K562 (cell line): ENCODE data around the gene GALNS. TPM values are rescaled to one million over a fixed set of nuclear protein-coding genes. Genes with fewer than 3 reads are reported as not detected.

Experiments used
- ATAC-seq: fragments of 200-7000 bp; cut with Tn5 transposase; 3 replicates; pipeline ENCODE4 v1.9.1; 2020; ENCODE audit warnings: moderate library complexity
- BruUV-seq: library from RNA; stranded (reverse); fragments of 400-500 nt; replicated peaks from 2 replicates; lab custom pipeline; 2021; lab: Mats Ljungman, UMichigan
- CTCF ChIA-PET: fragments of 300-600 bp; formaldehyde crosslinking; extraction: SDS; loops from one replicate; lab custom pipeline; 2021; ENCODE audit warnings: low intra/inter-chr PET ratio; lab: Yijun Ruan, JAX
- POLR2A ChIA-PET: fragments of 300-600, 350-650 bp; sonication (Branson Sonifier 250); formaldehyde crosslinking; extraction: SDS; loops from one replicate; lab custom pipeline; 2021; ENCODE audit warnings: antibody characterized with exemption, inconsistent platforms; lab: Yijun Ruan, JAX
- DNase-seq, 4 experiments: peaks; one replicate each; pipeline versions ENCODE4 v3.0.0 to v3.0.0-alpha.2; 2011 to 2018; ENCODE audit warnings: low spot score in 3 of 4, mixed read lengths in 3 of 4; ENCODE audit errors: extremely low read depth in 1 of 4
- FAIRE-seq: peaks from 2 replicates; lab custom pipeline; 2011; peaks lifted over from hg19 to GRCh38; lab: Jason Lieb, UNC
- H2AFZ ChIP-seq: 2 replicates; pipeline ENCODE4 v1.6.0; 2011; ENCODE audit warnings: low read depth, low read length, control low read depth, inconsistent platforms
- H3K27ac ChIP-seq: fragments of 200-600 bp; 3 replicates; pipeline ENCODE4 v1.8.0; 2011; ENCODE audit warnings: low read depth, mild to moderate bottlenecking, control low read depth, inconsistent platforms, low read length, moderate library complexity, mixed read lengths; ENCODE audit errors: extremely low read depth
- H3K27me3 ChIP-seq, 2 experiments: fragments of 300-600 bp in 1 of 2; 2 replicates in 1 of 2; 3 replicates in 1 of 2; pipeline versions ENCODE4 v1.6.0 to v1.8.0; 2011; ENCODE audit warnings: inconsistent platforms in 2 of 2, low read length in 2 of 2, mild to moderate bottlenecking in 1 of 2, mixed read lengths in 1 of 2, moderate library complexity in 1 of 2; ENCODE audit not compliant: control insufficient read depth in 2 of 2, insufficient read depth in 2 of 2
- H3K36me3 ChIP-seq: fragments of 300-600 bp; 3 replicates; pipeline ENCODE4 v1.8.0; 2011; ENCODE audit warnings: mild to moderate bottlenecking, low read length, inconsistent platforms; ENCODE audit not compliant: control insufficient read depth, insufficient read depth
- H3K4me1 ChIP-seq, 2 experiments: fragments of 200-600 bp in 1 of 2; replicated peaks in 1 of 2; 2 replicates in 1 of 2; 3 replicates in 1 of 2; pipeline versions ENCODE4 v1.5.1 to v1.8.0; 2011; ENCODE audit warnings: inconsistent platforms in 2 of 2, low read length in 2 of 2, mild to moderate bottlenecking in 1 of 2, mixed read lengths in 1 of 2, moderate library complexity in 1 of 2; ENCODE audit not compliant: control insufficient read depth in 2 of 2, insufficient read depth in 2 of 2
- H3K4me2 ChIP-seq: 2 replicates; pipeline ENCODE4 v1.6.1; 2011; ENCODE audit warnings: low read length, control low read depth, inconsistent platforms, mixed read lengths; ENCODE audit not compliant: insufficient read depth
- H3K4me3 ChIP-seq: fragments of 200-600 bp; sonication (generic), shearing (Covaris generic); 2 replicates; pipeline ENCODE4 v1.5.1; 2016; ENCODE audit warnings: control low read depth, inconsistent platforms
- H3K79me2 ChIP-seq: fragments of 200-600 bp; 3 replicates; pipeline ENCODE4 v1.8.0; 2011; ENCODE audit warnings: low read length, inconsistent platforms; ENCODE audit not compliant: control insufficient read depth, insufficient read depth
- H3K9ac ChIP-seq, 2 experiments: 2 replicates each; pipeline versions ENCODE4 v1.6.0 to v1.6.1; 2011; ENCODE audit warnings: low read depth in 2 of 2, low read length in 2 of 2, control low read depth in 1 of 2, inconsistent platforms in 1 of 2, mild to moderate bottlenecking in 1 of 2, mixed read lengths in 1 of 2; ENCODE audit not compliant: insufficient read depth in 1 of 2
- H3K9me1 ChIP-seq: one replicate; pipeline ENCODE4 v1.6.0; 2011; ENCODE audit warnings: inconsistent platforms, mild to moderate bottlenecking, low read length, moderate library complexity; ENCODE audit not compliant: control insufficient read depth, insufficient read depth
- H3K9me3 ChIP-seq: replicated peaks from 2 replicates; pipeline ENCODE4 v1.5.1; 2011; ENCODE audit warnings: low read depth, low read length, inconsistent platforms; ENCODE audit not compliant: control insufficient read depth, insufficient read depth
- H4K20me1 ChIP-seq: replicated peaks from 2 replicates; pipeline ENCODE4 v1.6.1; 2011; ENCODE audit warnings: low read length, inconsistent platforms, mixed read lengths; ENCODE audit not compliant: control insufficient read depth, insufficient read depth
- ARNT ChIP-seq, 2 experiments: fragments of 450-650 bp; IDR thresholded peaks; 2 replicates each; pipeline ENCODE4 v1.6.1; 2016; ENCODE audit warnings: mild to moderate bottlenecking in 1 of 2
- EGR1 ChIP-seq: fragments of 450-650 bp; conservative IDR thresholded peaks from 2 replicates; pipeline ENCODE4 v1.6.1; 2017; ENCODE audit warnings: mild to moderate bottlenecking
- FIP1L1 ChIP-seq: fragments of 200-400 bp; formaldehyde crosslinking; IDR thresholded peaks from 2 replicates; pipeline ENCODE4 v1.6.1; 2018; ENCODE audit warnings: mild to moderate bottlenecking, low read depth, low read length; ENCODE audit not compliant: poor library complexity, severe bottlenecking
- HCFC1 ChIP-seq: IDR thresholded peaks from 2 replicates; pipeline ENCODE4 v1.6.1; 2012; ENCODE audit warnings: low read depth, low read length, improper control_type of control experiment
- MBD1 ChIP-seq: fragments of 250-450 bp; sonication (Bioruptor Pico); IDR thresholded peaks from 2 replicates; pipeline ENCODE4 v1.8.0; 2022; ENCODE audit warnings: inconsistent platforms
- MLLT1 ChIP-seq, 2 experiments: fragments of 450-650 bp; IDR thresholded peaks; 2 replicates each; pipeline ENCODE4 v1.6.1; 2016
- POLR2AphosphoS2 ChIP-seq: IDR thresholded peaks from 2 replicates; pipeline ENCODE4 v1.6.1; 2012; ENCODE audit warnings: low read length, improper control_type of control experiment
- POLR2AphosphoS5 ChIP-seq: IDR thresholded peaks from 2 replicates; pipeline ENCODE4 v1.6.1; 2011; ENCODE audit warnings: mild to moderate bottlenecking, low read depth, low read length, moderate library complexity; ENCODE audit not compliant: control insufficient read depth, insufficient read depth
- POLR2G ChIP-seq: fragments of 200-400 bp; formaldehyde crosslinking; IDR thresholded peaks from 2 replicates; pipeline ENCODE4 v1.6.1; 2017; ENCODE audit warnings: low read depth, mild to moderate bottlenecking, antibody characterized with exemption, low read length, moderate library complexity
- RBFOX2 ChIP-seq: fragments of 200-400 bp; formaldehyde crosslinking; IDR thresholded peaks from 2 replicates; pipeline ENCODE4 v1.6.1; 2017; ENCODE audit warnings: low read depth, mild to moderate bottlenecking, low read length, moderate library complexity
- THAP12 ChIP-seq: fragments of 250-450 bp; sonication (Bioruptor Pico); IDR thresholded peaks from 2 replicates; pipeline ENCODE4 v1.9.0; 2021; ENCODE audit warnings: mild to moderate bottlenecking, inconsistent platforms
- TRIM28 ChIP-seq: fragments of 450-650 bp; IDR thresholded peaks from 2 replicates; pipeline ENCODE4 v1.6.1; 2017
- ZBTB33 ChIP-seq: sonication (generic); formaldehyde crosslinking; IDR thresholded peaks from 2 replicates; pipeline ENCODE4 v1.8.1; 2023; ENCODE audit warnings: mild to moderate bottlenecking, missing genetic modification reagents
- WGBS: fragments of 100-300 bp; shearing (Covaris generic); methylation state at CpG from one replicate; pipeline ENCODE4 v1.1.6; 2016; ENCODE audit warnings: low coverage, mixed read lengths; ENCODE audit not compliant: insufficient coverage; ENCODE audit errors: missing lambda C conversion rate; 5-methylcytosine and 5-hydroxymethylcytosine counted together
- in situ Hi-C: fragments of 300-500 bp; cut with MboI; formaldehyde crosslinking; loops from 4 replicates; pipeline ENCODE4 v1.15.0; 2018; ENCODE audit warnings: inconsistent platforms, mixed read lengths
- intact Hi-C: fragments of 100-400 bp; cut with micrococcal nuclease; formaldehyde crosslinking; loops from 2 replicates; pipeline ENCODE4 v1.14.2; 2022
- polyA plus RNA-seq, 8 experiments: library from polyadenylated mRNA; depleted of rRNA in 4 of 8; stranded (reverse) in 5 of 8; unstranded in 3 of 8; fragments of >200 nt; fragmentation: Nextera tagmentation in 2 of 8; fragmentation: Illumina TruSeq in 1 of 8; extraction: Ambion mirVana in 2 of 8; extraction: Trizol in 1 of 8; gene quantifications; 2 replicates each; pipeline versions ENCODE4 v1.2.1 to v1.2.3, GENCODE V29; 2011 to 2014; ENCODE audit warnings: inconsistent platforms in 1 of 8, missing spikeins in 1 of 8
- total RNA-seq, 7 experiments: library from RNA; depleted of rRNA in 6 of 7; stranded (reverse); fragments of >200 nt in 6 of 7; fragmentation: Illumina TruSeq in 2 of 7; extraction: Trizol in 2 of 7; gene quantifications; 2 replicates each; pipeline versions ENCODE4 v1.2.1 to v1.2.3, GENCODE V29; 2011 to 2021; ENCODE audit warnings: low replicate concordance in 1 of 7

Gene GALNS
- total and polyA plus RNA-seq, 9 of the 15 experiments (the other 6 are each of a cell fraction or from before 2014, with no cell fraction given) = 0.38 to 13.2 (median 4.3) TPM

GRCh38 chr16:88778541-88779065 is 78.1 kb downstream of the GALNS start:
- WGBS = 88% methylated on average over 30 of the region's 30 CpGs
- peak overlapping the region in 1 of 2 experiments; percentile 99; a peak in 3 of 4 replicates for H3K9ac ChIP-seq
- ChIA-PET CTCF (interaction anchor here (0.6 kb wide), 1 partner anchor 205 kb away, joined by 7 read pairs; no protein-coding TSS in a partner anchor), POLR2A (interaction anchor here (0.5 to 7.0 kb wide), 10 partner anchors 9 to 971 kb away, joined by 3 to 47 read pairs (median 3); partner anchors contain the start of gene APRT)
- H3K9me1 ChIP-seq = peaks cover 5% of the 10 kb centered on the region
- in situ Hi-C loops (no loop called here), intact Hi-C loops (no loop called here)
- 0 out of 2 replicates have a peak overlapping the region, but pooled peaks have one; percentile 78 for H3K4me2 ChIP-seq
- no peak overlapping the region for H2AFZ ChIP-seq
- H3K9me3 ChIP-seq = no peaks in the 10 kb centered on the region
- TF ChIP-seq THAP12 (CRISPR knock-in tag) (0 out of 2 replicates have a peak, but pooled peaks have one; percentile 27), ZBTB33 (CRISPR knock-in tag) (peak; percentile 73), POLR2AphosphoS2 (no peak), MBD1 (CRISPR knock-in tag) (0 out of 2 replicates have a peak, but pooled peaks have one; percentile 49), EGR1 (peak; percentile 23; the same call in 1 of the 2 replicates), POLR2AphosphoS5 (peak; percentile 13; the same call in 1 of the 2 replicates), FIP1L1 (peak; percentile 55), HCFC1 (no peak), MLLT1 (IDR thresholded peaks at IDR 0.05) (no peak), TRIM28 (no peak), ARNT (IDR thresholded peaks at IDR 0.05) (no peak), RBFOX2 (peak; percentile 67), POLR2G (peak; percentile 57)
- H4K20me1 ChIP-seq = peaks cover 24% of the 10 kb centered on the region
- BruUV-seq = no TSS peak
- no peak for DNase-seq
- peak overlapping the region; percentile 38; the same call in 2 of the 3 replicates for H3K27ac ChIP-seq
- peaks cover 69% of the 10 kb centered on the region for H3K36me3 ChIP-seq
- peaks cover 57 to 98% of the 10 kb centered on the region in 2 experiments for H3K4me1 ChIP-seq
- no peaks in the 10 kb centered on the region for H3K27me3 ChIP-seq
- peaks cover 100% of the 10 kb centered on the region for H3K79me2 ChIP-seq
- H3K4me3 ChIP-seq = no peak overlapping the region
- no peak for FAIRE-seq
- ATAC-seq = no peak
